NCI-H446 treated with DMSO at 0.1 percent for 48 hours (cell line): ENCODE results near the gene TMEM235.

ENCODE experiments used
- DNase-seq: peaks from one replicate; lab custom pipeline; 2025; lab: John Stamatoyannopoulos, UW

TMEM235 gene

DNA sequence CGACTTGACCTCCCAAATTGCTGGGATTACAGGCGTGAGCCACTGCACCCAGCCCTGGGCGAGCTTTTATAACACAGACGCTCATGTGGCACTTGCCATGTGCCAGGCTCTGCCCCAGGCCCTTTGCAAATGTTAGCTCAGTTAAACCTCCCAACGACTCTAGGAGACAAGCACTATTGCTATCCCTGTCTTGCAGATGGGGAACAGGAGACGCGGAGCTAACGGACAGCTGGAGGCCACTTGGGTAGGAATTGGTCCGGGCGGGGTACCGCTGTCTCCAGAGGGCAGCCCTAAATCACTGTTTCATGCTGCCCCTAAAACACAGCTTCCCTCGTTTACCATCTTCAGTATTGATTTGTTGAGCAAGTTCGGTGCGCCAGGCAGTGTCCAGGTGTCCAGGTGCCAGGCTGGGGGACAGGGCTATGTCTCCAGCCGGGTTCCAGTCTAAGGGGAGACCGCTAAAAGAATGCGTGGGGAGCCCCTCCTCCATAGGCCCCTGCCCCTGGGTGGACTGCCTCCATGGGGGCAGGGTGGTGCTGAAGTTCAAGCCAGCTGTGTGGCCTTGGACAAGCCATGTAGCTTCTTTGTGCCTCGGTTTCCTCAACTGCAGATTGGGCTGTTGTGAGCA lies 23.7 kb downstream of the TMEM235 start:
- no peak for DNase-seq

DNA sequence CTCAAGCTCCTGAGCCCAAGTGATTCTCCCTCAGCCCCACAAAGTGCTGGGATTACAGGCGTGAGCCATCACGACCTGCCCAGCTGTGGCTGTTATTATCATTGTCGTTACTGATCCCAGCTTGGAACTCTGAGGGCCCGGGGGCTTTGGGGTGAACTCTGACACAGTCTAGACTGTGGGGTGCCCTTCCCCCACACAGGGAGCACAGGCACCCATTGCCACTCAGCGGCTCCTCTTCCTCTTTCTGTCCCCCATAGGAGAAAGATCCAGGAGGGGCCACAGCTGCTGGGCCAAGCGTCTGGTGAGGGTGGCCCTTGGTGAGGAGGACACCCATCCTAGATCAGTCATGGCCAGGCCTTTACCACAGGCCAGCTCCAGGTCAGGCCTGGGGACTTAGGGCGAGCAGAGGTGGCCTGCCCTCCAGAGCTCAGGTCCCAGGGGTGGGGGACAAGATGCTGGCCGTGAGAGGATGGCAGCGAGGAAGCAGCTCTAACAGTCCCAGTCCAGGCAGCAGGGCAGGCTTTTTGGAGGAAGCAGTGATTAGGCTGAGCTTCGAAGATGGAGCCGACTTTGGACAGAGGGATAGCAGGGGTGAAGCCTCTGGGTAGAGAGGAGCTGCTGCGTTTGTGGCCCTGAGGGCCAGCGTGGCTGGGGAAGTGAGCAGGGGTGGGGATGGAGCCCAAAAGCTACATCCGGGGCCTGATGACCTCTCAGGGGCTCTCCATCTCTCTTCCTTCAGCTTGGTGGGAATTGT lies 24.7 kb downstream of the TMEM235 start:
- DNase-seq = no peak

DNA sequence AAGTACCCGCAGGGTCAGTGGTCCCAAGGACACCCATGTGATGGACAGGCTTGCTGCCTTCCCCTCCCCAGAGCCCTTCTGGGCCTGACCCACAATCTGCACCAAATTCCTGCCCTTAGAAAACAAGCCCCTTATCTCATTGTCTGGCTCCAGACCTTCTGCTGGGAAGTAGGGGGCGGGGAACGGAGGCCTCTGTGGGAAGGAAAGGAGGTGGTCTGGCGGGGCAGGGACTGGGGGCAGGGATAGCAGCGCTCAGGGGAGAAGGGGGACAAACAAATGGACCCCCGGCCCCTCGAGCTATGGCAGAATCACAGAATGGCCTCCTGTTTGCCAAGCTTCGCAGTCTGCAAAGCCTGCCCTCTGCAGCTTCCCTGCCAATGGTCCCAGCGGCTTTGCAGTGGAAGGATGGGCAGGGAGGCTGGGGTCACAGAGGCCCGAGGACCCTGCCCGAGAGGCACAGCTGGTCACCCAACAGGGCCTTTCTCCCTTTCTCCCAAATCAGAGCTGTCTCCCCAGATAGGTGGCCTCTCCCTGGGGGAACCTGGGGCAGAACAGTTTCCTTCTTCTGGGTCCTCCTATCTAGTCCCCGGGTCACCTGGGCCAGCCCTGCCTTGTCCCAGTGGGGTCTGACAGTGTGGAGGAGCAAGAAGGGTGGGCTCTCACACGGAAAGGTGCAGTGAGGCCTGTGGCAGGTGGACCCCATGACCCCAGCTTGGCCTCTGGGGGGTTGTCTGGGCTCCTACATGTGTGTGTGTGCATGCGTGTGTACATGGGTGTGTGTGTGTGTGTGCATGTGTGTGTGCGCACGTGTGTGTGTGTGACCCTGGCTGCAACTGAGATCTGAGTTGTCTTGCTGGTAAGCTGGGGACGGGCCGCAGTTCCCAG lies 25.5 kb downstream of the TMEM235 start:
- DNase-seq = no peak

DNA sequence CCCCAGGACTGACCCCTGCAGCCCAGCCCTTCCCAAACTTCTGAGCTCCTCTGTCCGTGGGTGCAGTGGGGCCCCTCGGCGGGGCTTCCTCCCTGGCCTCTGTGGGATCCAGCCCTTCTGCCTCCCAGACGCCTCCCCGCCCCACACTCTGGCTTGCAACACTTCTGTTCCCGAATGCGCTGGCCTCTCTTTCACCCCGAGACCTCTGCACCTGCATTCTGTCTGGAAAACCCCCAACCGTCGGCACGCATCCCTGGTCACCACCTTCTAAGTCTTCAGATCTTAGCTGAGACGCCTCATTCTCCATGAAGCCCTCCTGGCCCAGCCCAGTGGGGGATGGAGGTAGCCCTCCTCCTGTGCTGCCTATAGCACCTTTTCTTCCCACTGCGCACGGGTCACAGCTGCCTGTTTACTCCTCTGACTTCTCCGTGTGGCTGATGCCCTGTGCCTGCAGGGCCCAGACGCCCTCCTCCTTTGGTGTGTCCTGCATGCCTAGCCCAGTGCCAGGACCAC lies 26.4 kb downstream of the TMEM235 start:
- DNase-seq = no peak

DNA sequence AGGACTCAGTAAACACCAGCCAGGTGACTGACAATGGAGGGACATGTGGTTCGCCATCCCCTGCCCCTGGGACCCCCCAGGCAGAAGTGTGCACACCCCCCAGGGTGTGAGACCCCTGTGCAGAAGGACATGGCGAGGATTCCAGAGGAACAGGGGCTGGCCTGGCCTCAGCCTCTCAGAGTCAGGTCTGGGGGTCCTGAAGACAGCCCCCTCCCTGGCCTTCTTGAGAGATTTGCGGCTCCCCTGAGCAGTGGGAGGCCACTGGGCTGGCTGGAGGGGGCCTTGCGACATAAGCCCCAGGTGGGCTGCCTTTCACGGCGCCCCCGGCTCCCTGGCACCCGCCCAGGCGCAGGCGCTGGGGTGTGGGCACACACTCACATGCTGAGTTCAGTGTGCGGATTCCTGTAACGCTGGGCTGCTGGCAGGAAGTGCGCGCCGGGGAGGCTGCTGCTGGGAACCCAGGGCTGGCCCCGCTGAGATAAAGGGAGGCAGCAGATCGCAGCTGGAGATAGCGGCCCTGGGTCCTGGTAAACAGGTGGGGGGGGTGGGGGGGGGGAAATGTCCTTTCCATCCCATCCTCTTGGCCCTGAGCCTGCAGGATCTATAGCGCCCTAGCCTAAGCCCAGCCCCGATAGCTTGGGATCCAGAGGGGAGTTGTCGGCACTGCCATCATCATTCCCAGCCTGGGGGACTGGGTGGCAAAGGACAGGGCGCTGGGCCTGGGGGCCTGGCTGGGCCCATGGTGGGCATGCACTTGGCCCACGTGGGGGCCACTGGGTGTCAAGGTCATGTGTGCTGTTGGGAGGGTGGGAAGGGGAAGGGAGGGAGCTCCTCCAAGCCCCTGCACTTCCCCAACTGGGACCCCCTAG lies 27.1 kb downstream of the TMEM235 start:
- no peak for DNase-seq

DNA sequence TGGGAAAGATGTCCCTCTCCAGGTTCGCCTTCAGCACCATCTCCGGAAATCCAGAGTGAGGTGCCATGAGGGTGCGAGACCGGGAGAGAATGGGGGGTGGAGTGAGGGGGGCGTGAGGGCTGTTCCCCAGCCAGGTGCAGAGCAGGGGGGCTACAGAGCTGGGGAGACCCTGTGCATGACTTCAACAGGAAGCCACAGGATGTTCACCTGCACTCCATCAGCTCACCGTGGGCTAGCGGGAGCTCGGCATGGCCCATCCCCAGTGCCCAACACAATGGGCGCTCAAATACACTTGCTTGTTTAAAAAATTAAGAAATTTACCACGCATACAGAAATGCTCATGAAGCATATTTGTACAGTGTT lies 27.7 kb downstream of the TMEM235 start:
- no peak for DNase-seq

DNA sequence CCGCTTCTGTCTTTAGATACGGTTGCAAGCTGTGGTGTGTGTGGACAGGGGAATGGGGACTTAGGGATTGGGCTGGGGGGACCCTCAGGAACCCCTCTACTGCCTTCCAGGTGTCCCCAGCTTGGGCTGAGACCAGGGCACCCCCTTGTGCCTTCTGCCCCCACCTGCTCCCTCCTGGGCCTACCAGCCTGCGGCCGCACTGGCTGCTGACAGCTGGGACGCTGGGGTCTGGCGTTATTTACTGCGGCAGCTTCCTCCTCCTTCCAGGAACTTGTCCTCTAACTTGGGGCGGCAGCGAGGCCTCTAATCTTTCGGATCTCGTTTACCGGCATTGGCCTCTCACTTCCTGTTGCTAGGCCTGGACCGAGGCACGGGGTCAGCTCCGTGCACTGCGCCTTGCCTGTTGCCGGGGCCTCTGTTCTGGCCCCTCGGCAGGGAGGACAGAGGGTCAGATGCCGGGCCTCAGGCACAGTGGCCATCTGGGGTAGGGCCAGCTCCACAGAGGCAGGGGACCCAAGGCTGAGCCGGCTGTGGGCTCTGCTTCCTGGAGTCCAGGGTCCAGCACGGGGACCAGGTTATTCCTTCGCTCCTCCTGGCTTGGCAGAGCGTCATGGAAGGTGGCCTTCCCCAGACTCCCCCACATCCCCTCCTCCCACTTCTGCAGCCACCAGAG lies 31.8 kb downstream of the TMEM235 start:
- no peak for DNase-seq

DNA sequence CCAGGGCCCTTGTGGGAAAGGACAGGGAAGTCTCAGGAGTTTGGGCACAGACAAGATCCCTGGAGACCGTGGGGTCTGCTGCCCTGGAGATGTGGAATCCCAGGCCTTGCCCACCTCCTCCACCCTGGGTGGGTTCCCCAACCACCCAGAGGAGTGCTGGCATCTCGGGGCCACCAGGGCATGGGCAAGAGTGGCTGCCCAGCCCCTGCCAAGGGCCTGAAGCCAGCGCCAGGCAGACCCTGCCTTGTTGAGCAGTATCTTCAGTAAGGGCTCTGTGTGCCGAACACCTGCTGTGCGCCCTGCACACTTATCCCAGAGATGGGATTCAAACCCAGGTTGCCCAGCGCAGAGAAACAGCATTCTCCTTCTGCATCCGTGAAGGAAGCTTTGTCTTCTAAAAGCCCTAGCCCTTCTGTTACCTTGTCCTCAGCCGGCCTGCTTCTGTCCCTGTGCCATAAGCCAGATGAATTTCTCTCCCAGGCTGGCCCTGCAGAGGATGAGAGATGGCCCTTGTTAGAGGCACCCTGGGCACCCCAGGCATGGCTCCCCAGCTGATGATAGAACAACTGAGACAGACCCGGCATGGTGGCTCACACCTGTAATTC lies 32.4 kb downstream of the TMEM235 start:
- DNase-seq = no peak

DNA sequence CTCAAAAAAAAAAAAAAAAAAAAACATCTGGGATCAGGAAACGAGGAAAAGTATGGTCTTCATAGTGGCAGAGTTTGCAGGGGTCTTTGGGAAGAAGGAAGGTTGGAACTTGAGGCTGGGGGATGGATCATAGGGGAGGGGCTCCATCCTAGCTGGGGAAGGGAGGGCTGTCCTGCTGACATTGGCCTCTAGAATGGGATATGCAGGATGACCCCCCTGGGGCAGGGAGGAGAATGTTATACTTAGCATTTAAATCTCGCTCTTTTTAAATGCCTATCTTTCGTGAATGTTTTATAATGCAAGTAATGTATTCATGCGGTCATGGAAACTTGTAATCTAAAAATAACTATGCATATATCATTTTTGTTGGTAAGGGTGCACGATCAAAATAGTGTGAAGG lies 33.2 kb downstream of the TMEM235 start:
- no peak for DNase-seq

DNA sequence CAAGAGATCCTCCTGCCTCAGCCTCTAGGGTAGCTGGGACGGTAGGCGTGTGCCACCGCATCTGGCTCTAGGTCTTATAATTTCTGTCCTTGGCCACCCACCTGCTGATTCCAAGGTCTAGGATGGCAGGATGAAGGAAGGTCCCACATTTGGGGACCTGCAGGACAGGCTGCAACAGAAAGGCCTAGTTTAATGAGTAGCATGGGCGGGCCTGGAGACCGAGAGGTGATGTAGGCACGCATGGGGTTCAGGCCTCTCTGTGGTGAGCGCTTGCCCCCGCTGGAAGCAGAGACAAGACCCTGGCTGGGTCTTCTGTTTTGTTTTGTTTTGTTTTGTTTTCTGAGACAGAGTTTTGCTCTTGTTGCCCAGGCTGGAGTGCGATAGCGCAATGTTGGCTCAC lies 33.7 kb downstream of the TMEM235 start:
- DNase-seq = no peak

DNA sequence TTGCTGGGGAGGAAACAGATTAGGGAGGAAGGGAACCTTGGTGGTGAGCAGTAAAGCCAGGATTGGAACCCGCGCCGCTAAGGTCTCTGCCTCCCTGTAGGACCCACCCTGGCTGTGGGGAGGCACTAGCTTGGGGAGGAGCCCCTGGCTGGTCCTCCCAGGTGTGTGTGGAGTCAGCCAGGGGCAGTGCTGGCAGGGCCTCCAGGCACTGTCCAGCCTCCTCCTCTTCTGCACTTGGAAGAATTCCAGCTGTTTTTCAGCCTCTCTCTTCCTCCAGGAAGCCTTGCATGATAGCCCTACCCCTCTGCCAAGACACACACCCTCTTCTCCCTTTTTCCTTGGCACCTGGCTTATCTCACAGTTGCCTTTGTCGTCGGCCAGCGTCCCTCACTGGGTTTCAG lies 34.8 kb downstream of the TMEM235 start:
- no peak for DNase-seq

DNA sequence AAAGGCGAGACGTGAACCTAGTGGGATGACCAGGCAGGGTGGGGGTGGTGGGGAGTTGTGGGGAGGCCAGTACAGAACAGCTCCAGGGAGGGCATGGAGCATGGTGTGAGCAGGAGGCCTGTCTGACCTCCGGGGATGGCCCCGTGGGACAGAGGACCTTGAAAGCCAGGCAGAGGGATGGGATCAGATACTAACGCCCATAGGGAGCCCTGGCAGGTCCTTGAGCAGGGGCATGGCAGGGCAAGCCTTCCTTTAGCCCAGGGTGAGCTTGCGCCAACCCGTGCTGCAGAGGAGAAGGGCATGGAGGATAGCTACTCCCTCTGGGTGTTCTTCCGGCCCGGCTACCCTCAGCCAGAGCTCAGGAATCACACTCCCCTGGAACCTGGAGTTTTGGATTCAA lies 35.3 kb downstream of the TMEM235 start:
- DNase-seq = no peak

DNA sequence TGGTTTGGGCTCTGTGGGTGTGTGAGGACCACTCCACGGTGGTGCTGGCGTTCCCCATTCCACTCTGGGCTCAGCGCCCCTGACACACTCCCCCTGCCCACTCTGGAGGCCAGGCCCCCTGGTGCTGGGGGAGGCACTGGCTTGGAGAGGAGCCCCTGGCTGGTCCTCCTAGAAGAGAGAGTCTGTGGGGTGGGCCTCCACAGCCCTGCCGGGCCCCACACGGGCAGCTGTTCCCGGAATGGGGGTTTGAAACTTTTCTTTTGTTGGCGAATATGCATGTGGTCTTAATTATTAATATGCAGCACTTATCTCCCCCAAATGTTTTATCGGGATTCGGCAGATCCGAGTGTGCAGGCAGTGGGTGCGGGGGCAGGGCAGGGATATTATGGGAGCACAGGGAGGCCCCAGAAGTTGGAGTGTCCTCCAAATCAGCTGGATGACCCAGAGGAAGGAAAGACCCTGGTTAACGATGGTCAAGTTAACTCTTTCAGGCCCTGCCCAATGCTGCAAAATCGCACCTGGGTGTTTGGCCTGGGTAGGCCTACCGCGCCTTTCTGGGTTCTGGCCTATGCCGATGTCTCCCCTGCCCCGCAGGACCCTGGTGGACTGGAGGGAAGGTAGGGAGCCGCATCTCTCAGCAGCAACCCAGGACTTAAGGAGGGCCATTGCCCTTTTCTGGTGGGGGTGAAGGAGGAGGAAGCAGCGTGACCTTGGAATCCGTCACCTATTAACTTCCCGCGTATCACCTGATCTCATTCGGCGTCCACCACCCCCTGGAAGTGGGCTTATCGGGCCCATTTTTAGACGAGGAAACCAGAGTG lies 36.0 kb downstream of the TMEM235 start:
- DNase-seq = no peak

DNA sequence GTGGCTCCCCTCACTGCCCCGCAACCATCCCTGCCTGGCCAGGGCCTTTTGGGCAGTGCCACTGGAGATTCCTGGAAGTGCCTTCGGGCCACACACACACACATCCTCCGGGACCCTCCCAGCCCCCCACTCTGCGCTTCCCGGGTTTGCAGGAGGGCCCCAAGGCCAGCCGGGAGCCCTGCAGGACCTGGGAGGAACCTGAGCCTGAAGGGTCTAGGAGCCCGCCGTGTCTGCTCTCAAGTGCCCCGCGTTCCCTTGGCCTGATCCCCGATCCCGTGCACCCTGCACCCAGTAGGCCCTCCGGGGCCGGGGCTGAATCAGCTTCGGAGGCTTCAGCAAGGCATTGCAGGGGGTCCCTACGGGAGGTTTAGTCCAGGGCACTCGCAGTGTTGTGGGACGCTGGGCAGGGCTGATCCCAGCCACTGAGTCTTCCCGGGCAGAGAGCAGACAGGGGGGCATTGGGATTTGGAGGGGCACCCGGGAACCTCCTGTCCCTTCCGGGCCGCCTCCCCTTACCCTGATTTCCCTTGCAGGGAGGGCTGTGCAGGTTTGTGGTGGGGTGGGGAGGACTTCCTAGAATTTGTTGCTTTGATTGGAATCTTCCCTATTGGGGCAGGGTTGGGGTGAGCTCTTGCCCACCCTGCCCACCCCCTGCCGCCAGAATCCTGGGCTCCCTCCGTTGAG lies 36.9 kb downstream of the TMEM235 start:
- no peak for DNase-seq

DNA sequence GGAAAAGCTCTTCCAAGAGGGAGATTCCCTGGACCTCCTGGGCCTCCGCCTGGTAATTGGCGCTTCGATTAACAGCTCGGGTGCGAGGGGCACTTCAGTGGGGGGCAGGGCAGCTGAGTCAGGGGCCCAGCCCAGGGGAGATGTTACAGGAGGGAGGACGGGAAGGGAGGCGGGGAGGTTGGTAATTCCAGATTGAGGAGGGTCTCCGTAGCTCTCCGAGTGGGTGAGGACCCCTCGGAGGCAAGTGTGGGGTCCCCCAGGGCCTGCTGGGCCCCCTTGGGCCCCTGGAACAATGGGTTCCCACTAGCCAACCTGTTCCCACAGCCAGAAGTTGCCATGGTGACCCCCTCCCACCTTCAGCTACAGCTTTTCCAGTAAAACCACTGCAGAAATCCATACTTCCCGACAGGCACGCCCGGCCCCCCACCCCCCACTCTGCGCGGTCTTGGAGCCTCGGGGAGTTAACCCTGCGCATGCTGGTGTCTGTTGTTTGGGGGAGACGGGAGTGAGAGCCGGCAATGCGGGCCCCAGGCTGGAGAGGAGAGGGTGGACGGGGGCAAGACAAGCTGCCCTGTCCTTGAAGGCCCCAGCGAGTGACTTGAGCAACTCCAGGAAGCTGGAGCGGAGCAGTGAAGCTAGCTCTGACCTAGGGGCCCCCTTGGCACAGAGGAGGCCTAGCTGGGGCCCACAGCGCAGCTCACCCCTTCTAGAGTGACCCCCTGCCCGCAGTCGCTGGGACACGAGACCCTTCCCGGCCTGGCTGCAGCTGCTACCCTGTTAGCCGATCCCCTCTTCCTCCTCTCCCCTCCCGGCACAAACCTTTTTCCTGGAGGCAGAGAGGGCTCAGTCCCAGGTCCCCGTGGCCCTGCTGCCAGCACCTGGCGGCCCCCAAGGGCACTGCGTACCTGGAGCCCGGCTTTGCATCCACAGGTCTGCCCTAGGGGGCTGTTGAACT lies 37.8 kb downstream of the TMEM235 start:
- DNase-seq = no peak

DNA sequence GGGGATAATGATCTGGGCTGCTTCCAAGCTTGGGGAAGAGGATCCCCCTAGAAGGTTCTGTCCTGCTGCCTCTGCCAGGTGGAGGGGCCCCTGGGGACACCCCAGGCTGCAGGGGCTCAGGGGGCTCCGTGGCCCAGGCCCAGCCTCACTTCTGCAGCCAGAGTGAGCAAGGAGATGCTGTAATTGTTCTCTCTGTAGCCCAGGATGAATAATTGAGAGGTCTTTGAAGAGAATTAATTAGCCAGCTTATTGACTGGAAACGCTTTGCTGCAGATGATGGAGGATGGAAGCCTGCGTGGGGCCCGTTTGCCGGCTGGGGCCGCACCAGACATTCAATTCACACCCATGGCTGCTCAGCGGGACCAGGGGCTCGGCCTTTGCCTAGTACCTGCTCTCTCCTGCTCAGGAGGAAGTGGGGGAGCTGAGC lies 38.5 kb downstream of the TMEM235 start:
- no peak for DNase-seq

DNA sequence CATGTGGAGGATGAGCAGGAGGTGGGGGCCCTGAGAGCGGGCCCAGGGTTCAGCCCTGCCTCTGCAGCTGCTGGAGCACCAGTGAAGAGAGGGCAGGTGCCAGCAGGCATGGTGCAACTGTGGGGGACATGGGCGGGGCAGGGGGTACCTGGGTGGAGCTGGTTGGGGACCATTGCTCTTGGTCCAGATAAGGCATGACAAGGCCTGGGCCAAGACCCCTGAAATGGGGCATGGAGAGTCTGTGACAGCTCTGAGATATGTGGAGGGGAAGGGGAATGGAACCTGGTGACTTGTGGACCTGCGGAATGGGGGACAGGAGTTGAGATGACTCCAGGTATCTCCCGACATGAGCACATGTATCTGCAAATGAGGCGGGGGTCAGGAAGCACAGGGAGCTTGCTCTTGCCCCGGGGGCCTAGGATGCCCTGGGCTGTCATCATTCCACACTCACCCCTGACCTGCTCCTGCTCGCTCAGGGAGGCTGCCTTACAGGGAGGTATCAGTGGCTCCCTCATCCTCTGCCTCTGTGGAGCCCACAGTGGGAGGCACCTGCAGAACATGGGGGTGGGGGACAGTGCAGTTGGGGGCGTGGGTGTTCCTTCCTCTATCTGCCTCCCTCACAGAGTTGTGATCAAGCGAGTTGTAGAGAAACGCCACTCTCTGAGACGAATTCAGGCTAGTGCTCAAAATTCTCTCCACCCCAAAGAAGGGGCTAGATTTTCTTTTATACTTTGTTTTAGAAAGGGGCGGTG lies 40.2 kb downstream of the TMEM235 start:
- DNase-seq = no peak
